ENCODE results near the gene DAP. TPM values are rescaled to one million over a fixed set of nuclear protein-coding genes. Genes with fewer than 3 reads are reported as not detected.

Gene DAP
- total and polyA plus RNA-seq, 2 of the 13 experiments (the other 11 are each of a cell fraction or from before 2014, with no cell fraction given) = 22.0 to 57.5 TPM

GRCh38 chr5:10688651-10689171, 72.3 kb downstream of the DAP start:
- ATAC-seq = peak; percentile 24; the same call in 2 of the 3 replicates

More at GRCh38 chr5:10688651-10689171, 72.3 kb downstream of the DAP start:
- Histone ChIP-seq H3K27ac (ENCODE audit: extremely low read length, insufficient read depth, low read length) (no peak overlapping the region), H3K4me2 (ENCODE audit: low read depth, low read length) (no peak overlapping the region), H3K4me1 (ENCODE audit: insufficient read depth, low read length) (no peaks in the 10 kb centered on the region), H3K79me2 (ENCODE audit: insufficient read depth, low read length) (no peaks in the 10 kb centered on the region), H3K27me3 (ENCODE audit: control insufficient read depth in 1 of 2, insufficient read depth in 2 of 2, low read length in 2 of 2) (no peaks in the 10 kb centered on the region), H3K9me3 (ENCODE audit: low read length) (no peaks in the 10 kb centered on the region), H4K20me1 (ENCODE audit: insufficient read depth, low read length) (peaks cover 24% of the 10 kb centered on the region; the same call in 1 of the 2 replicates), H3K36me3 (replicated peaks in 1 of 2; ENCODE audit: control insufficient read depth in 1 of 2, insufficient read depth in 2 of 2, low read length in 2 of 2) (peaks cover 7 to 51% of the 10 kb centered on the region in 2 experiments; a peak in 4 of 5 replicates), H3K4me3 (replicated peaks in 1 of 3; ENCODE audit: insufficient read depth in 1 of 3, low read depth in 2 of 3, low read length in 3 of 3) (no peak overlapping the region), H2AFZ (ENCODE audit: low read length) (no peak overlapping the region), H3K9ac (ENCODE audit: insufficient read depth, low read depth, low read length) (no peak overlapping the region)
- in situ Hi-C loops (cut with HindIII; ENCODE audit: extremely low pct_ligation_motif_present, low pct_unique_long_range_greater_than_20kb) = no loop called here
- WGBS (ENCODE audit: low lambda C conversion rate) = 100% methylated on average over 1 of the region's 13 CpGs
- ChIA-PET CTCF (ENCODE audit: low intra/inter-chr PET ratio, low total read pairs) (no interaction called here), POLR2A (no interaction called here)
- BruUV-seq (replicated peaks) = no TSS peak
- DNase-seq (ENCODE audit: low spot score) = no peak
- FAIRE-seq = no peak
- no peak for TF ChIP-seq FOXO4 (CRISPR knock-in tag; conservative IDR thresholded peaks at IDR 0.05)
- TF ChIP-seq, protein P1, sequence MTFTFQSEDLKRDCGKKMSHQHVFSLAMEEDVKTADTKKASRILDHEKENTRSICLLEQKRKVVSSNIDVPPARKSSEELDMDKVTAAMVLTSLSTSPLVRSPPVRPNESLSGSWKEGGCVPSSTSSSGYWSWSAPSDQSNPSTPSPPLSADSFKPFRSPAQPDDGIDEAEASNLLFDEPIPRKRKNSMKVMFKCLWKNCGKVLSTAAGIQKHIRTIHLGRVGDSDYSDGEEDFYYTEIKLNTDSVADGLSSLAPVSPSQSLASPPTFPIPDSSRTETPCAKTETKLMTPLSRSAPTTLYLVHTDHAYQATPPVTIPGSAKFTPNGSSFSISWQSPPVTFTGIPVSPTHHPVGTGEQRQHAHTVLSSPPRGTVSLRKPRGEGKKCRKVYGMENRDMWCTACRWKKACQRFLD (CRISPR knock-in tag; IDR thresholded peaks at IDR 0.05; ENCODE audit: borderline replicate concordance) = no peak
- no peak for TF ChIP-seq RAD21 (CRISPR knock-in tag; IDR thresholded peaks at IDR 0.05)
- TF ChIP-seq SMC3 (IDR thresholded peaks at IDR 0.05; ENCODE audit: low read length) = no peak
- TF ChIP-seq EP300 (IDR thresholded peaks at IDR 0.05; ENCODE audit: low read depth in 2 of 2, low read length in 2 of 2) = no peak
- TF ChIP-seq EP300 (CRISPR knock-in tag; IDR thresholded peaks at IDR 0.05; ENCODE audit: borderline replicate concordance) = no peak
- TF ChIP-seq, protein P2, sequence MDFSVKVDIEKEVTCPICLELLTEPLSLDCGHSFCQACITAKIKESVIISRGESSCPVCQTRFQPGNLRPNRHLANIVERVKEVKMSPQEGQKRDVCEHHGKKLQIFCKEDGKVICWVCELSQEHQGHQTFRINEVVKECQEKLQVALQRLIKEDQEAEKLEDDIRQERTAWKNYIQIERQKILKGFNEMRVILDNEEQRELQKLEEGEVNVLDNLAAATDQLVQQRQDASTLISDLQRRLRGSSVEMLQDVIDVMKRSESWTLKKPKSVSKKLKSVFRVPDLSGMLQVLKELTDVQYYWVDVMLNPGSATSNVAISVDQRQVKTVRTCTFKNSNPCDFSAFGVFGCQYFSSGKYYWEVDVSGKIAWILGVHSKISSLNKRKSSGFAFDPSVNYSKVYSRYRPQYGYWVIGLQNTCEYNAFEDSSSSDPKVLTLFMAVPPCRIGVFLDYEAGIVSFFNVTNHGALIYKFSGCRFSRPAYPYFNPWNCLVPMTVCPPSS (IDR thresholded peaks at IDR 0.05) = no peak
- no peak for TF ChIP-seq SRSF1 (optimal IDR thresholded peaks at IDR 0.05; ENCODE audit: low read depth, low read length)
- TF ChIP-seq EEA1 (CRISPR knock-in tag; IDR thresholded peaks at IDR 0.05; ENCODE audit: borderline replicate concordance) = no peak
- intact Hi-C loops (cut with micrococcal nuclease; ENCODE audit: unreplicated experiment) = no loop called here

Data from HepG2 (cell line).